OCI-LY3 (cell line): Measurements from ENCODE around the gene MPRIP.

ENCODE experiments used
- H2AFZ ChIP-seq: fragments of 200-600, 300-600 bp; shearing (Covaris generic); 2 replicates; pipeline ENCODE4 v1.6.0; 2014; ENCODE audit warnings: antibody characterized with exemption, low read depth, low read length
- H3K27ac ChIP-seq: fragments of 200-600, 300-600 bp; sonication (generic); 2 replicates; pipeline ENCODE4 v1.5.1; 2014; ENCODE audit warnings: mild to moderate bottlenecking, low read length, moderate library complexity, mixed read lengths
- H3K27me3 ChIP-seq: fragments of 200-600, 300-600 bp; sonication (generic); 2 replicates; pipeline ENCODE4 v1.6.1; 2014; ENCODE audit warnings: low read depth, low read length, mixed read lengths
- H3K36me3 ChIP-seq: fragments of 200-600, 300-600 bp; sonication (generic); replicated peaks from 2 replicates; pipeline ENCODE3; 2014; ENCODE audit warnings: low read depth, low read length, mixed read lengths
- H3K4me1 ChIP-seq: fragments of 300-600, 200-600 bp; sonication (generic); 2 replicates; pipeline ENCODE4 v1.6.1; 2014; ENCODE audit warnings: low read length, mixed read lengths
- H3K4me2 ChIP-seq: fragments of 200-600, 300-600 bp; sonication (generic); 2 replicates; pipeline ENCODE4 v1.6.1; 2014; ENCODE audit warnings: low read length, mixed read lengths
- H3K4me3 ChIP-seq: fragments of 300-600, 200-600 bp; sonication (generic); 2 replicates; pipeline ENCODE4 v1.5.1; 2014; ENCODE audit warnings: antibody characterized with exemption, mild to moderate bottlenecking, low read length, moderate library complexity
- H3K79me2 ChIP-seq: fragments of 300-600, 200-600 bp; shearing (Covaris generic); 2 replicates; pipeline ENCODE4 v1.6.1; 2014; ENCODE audit warnings: mild to moderate bottlenecking, low read length, mixed read lengths
- H3K9ac ChIP-seq: fragments of 300-600, 200-600 bp; shearing (Covaris generic); 2 replicates; pipeline ENCODE4 v1.6.0; 2014; ENCODE audit warnings: mild to moderate bottlenecking, low read length, moderate library complexity
- H3K9me3 ChIP-seq: fragments of 200-600, 300-600 bp; shearing (Covaris generic); 2 replicates; pipeline ENCODE4 v1.6.1; 2014; ENCODE audit warnings: low read length, mixed read lengths; ENCODE audit not compliant: insufficient read depth
- H4K20me1 ChIP-seq: fragments of 200-600, 300-600 bp; sonication (generic); 2 replicates; pipeline ENCODE4 v1.6.1; 2016; ENCODE audit warnings: low read length, mixed read lengths; ENCODE audit not compliant: insufficient read depth
- EZH2phosphoT487 ChIP-seq: fragments of 200-600 bp; shearing (Covaris generic); IDR thresholded peaks from 2 replicates; pipeline ENCODE4 v1.6.1; 2018; ENCODE audit warnings: antibody characterized with exemption, mixed run types, low read depth
- TF ChIP-seq, protein P1 (sequence below): fragments of 200-600, 300-600 bp; sonication (generic); IDR thresholded peaks from 2 replicates; pipeline ENCODE4 v1.5.1; 2014; ENCODE audit warnings: antibody characterized with exemption, low read length, low read depth

Gene MPRIP

DNA sequence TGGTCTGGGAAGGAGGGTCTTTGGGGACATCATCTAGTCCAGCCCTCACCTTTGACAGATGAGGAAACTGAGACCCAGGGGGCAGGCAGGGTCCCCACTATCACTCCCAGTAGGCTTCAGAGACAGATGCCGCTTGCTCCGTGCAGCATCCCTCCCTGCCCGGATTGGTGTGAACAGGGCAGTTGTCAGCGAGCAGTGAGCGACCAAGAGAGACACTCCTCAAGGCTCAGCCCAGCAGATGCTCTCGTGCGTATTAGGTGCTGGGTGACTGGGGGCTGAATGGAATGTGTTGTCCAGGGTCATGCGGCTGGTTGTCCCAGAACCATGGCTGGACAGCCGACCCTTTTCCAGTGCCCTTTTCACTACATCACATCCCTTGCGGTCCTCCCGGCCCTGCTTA, 49.0 kb downstream of the MPRIP start:
- Histone ChIP-seq H4K20me1 (no peaks in the 10 kb centered on the region), H3K79me2 (no peaks in the 10 kb centered on the region), H3K27me3 (no peaks in the 10 kb centered on the region), H2AFZ (no peak overlapping the region), H3K4me2 (no peak overlapping the region), H3K36me3 (no peaks in the 10 kb centered on the region), H3K4me3 (no peak overlapping the region), H3K9me3 (no peaks in the 10 kb centered on the region), H3K27ac (no peak overlapping the region), H3K9ac (no peak overlapping the region), H3K4me1 (no peaks in the 10 kb centered on the region)
- TF ChIP-seq, protein P1, sequence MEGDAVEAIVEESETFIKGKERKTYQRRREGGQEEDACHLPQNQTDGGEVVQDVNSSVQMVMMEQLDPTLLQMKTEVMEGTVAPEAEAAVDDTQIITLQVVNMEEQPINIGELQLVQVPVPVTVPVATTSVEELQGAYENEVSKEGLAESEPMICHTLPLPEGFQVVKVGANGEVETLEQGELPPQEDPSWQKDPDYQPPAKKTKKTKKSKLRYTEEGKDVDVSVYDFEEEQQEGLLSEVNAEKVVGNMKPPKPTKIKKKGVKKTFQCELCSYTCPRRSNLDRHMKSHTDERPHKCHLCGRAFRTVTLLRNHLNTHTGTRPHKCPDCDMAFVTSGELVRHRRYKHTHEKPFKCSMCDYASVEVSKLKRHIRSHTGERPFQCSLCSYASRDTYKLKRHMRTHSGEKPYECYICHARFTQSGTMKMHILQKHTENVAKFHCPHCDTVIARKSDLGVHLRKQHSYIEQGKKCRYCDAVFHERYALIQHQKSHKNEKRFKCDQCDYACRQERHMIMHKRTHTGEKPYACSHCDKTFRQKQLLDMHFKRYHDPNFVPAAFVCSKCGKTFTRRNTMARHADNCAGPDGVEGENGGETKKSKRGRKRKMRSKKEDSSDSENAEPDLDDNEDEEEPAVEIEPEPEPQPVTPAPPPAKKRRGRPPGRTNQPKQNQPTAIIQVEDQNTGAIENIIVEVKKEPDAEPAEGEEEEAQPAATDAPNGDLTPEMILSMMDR = no peak
- no peak for TF ChIP-seq EZH2phosphoT487

- TF ChIP-seq, protein P1 = no peak
- no peak for TF ChIP-seq EZH2phosphoT487
- H3K4me3 ChIP-seq = no peak overlapping the region
- H3K9me3 ChIP-seq = no peaks in the 10 kb centered on the region
- no peaks in the 10 kb centered on the region for H4K20me1 ChIP-seq
- no peaks in the 10 kb centered on the region for H3K36me3 ChIP-seq
- H2AFZ ChIP-seq = no peak overlapping the region
- H3K4me2 ChIP-seq = no peak overlapping the region
- no peak overlapping the region for H3K27ac ChIP-seq
- H3K27me3 ChIP-seq = no peaks in the 10 kb centered on the region
- no peak overlapping the region for H3K9ac ChIP-seq
- H3K4me1 ChIP-seq = no peaks in the 10 kb centered on the region
- no peaks in the 10 kb centered on the region for H3K79me2 ChIP-seq
Measured at GRCh38 chr17:17091856-17092756, 49.8 kb downstream of the MPRIP start.

DNA sequence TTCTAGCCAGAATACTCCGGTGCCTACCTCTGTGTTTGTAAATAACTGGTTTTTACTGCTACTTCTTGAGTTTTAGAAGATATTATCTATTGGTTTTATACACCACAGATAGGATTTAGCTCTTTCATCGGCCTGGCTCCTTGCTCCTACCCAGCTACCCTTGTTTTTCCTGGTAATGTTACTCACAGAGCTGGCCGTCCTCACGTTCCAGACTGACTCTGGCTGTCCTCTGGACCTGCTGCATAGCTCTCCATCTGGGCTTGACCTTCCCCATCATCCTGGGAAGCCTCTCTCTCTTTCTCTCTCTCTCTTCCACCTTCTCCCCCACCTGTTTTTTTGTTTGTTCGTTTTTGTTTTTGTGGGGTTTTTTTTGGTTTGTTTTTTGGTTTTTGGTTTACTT, 51.5 kb downstream of the MPRIP start:
- Histone ChIP-seq H3K27me3 (no peaks in the 10 kb centered on the region), H4K20me1 (no peaks in the 10 kb centered on the region), H3K27ac (no peak overlapping the region), H3K79me2 (no peaks in the 10 kb centered on the region), H3K4me2 (no peak overlapping the region), H3K4me3 (no peak overlapping the region), H3K9ac (no peak overlapping the region), H3K9me3 (no peaks in the 10 kb centered on the region), H3K4me1 (no peaks in the 10 kb centered on the region), H2AFZ (no peak overlapping the region), H3K36me3 (no peaks in the 10 kb centered on the region)
- TF ChIP-seq, protein P1 = no peak
- no peak for TF ChIP-seq EZH2phosphoT487

DNA sequence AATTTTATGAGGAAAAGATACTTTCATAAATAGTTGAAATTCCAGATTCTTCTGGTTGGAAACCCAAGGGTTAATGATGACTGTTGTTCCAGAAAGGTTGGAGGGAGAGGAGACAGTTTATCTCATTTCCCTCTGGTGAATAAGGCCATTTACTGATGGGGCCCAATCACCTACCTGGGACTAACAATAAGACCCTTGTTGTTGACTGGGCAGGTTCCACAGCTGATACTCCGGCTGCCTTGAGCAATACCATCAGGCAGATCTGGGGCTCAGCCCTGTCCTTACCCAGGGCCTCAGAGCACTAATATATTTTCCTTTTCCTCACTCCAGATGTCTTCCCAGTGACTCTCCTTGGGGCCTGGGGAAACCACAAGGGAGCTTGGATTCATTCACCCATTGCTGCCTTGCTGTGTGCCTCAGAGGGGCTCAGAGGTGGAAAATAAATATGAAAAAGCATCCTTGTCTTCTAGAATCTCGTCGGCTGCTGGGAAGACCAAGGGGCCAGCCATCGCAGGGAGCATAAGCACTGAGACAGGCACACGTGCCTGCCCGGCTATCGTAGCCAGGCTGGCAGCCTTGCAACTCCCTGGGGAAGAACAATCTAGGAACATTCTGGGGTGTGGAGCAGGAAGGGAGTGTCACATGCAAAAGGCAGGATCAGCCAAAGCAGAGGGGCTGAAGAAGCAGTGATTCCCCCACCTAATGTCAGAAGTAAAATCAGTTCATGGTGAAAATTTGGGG, 54.4 kb downstream of the MPRIP start:
- H3K36me3 ChIP-seq = no peaks in the 10 kb centered on the region
- no peaks in the 10 kb centered on the region for H3K9me3 ChIP-seq
- no peaks in the 10 kb centered on the region for H3K27me3 ChIP-seq
- H3K79me2 ChIP-seq = no peaks in the 10 kb centered on the region
- H3K27ac ChIP-seq = no peak overlapping the region
- H3K4me2 ChIP-seq = no peak overlapping the region
- TF ChIP-seq, protein P1 = no peak
- TF ChIP-seq EZH2phosphoT487 = no peak
- H3K9ac ChIP-seq = no peak overlapping the region
- no peaks in the 10 kb centered on the region for H3K4me1 ChIP-seq
- no peaks in the 10 kb centered on the region for H4K20me1 ChIP-seq
- H3K4me3 ChIP-seq = no peak overlapping the region
- H2AFZ ChIP-seq = no peak overlapping the region
